Measurements from ENCODE around the gene RNPEP.

RNPEP gene

GRCh38 chr1:201988601-201989000, 6.2 kb downstream of the RNPEP start:
- no peak overlapping the region for H3K27ac ChIP-seq (ENCODE audit: low read length)
- H3K9ac ChIP-seq (ENCODE audit: low read length in 2 of 2): no peak overlapping the region
- no peaks in the 10 kb centered on the region for H3K9me3 ChIP-seq (ENCODE audit: control insufficient read depth in 2 of 2, low read length in 2 of 2)
- no peak overlapping the region for H3K4me3 ChIP-seq (ENCODE audit: low read length in 2 of 2)
- H3K27me3 ChIP-seq (ENCODE audit: control insufficient read depth in 1 of 2, insufficient read depth in 2 of 2, low read length in 2 of 2): no peaks in the 10 kb centered on the region
- peaks cover 29 to 33% of the 10 kb centered on the region in 2 donors for H3K36me3 ChIP-seq (ENCODE audit: control insufficient read depth in 2 of 2, insufficient read depth in 2 of 2, low read length in 2 of 2)
- H3K4me1 ChIP-seq (ENCODE audit: control insufficient read depth, insufficient read depth, low read length): peaks cover 3% of the 10 kb centered on the region

- Histone ChIP-seq H3K36me3 (ENCODE audit: control insufficient read depth in 2 of 2, insufficient read depth in 2 of 2, low read length in 2 of 2) (peaks cover 34 to 36% of the 10 kb centered on the region in 2 donors), H3K27ac (ENCODE audit: low read length) (no peak overlapping the region)
These were observed 7.1 kb downstream of the RNPEP start for GRCh38 chr1:201989354-201990128.

GRCh38 chr1:201990427-201990826, 8.0 kb downstream of the RNPEP start:
- Histone ChIP-seq H3K4me1 (ENCODE audit: control insufficient read depth, insufficient read depth, low read length) (no peaks in the 10 kb centered on the region), H3K9ac (ENCODE audit: low read length in 2 of 2) (no peak overlapping the region), H3K9me3 (ENCODE audit: control insufficient read depth in 2 of 2, low read length in 2 of 2) (no peaks in the 10 kb centered on the region), H3K27me3 (ENCODE audit: control insufficient read depth in 1 of 2, insufficient read depth in 2 of 2, low read length in 2 of 2) (no peaks in the 10 kb centered on the region), H3K4me3 (ENCODE audit: low read length in 2 of 2) (no peak overlapping the region), H3K27ac (ENCODE audit: low read length) (no peak overlapping the region), H3K36me3 (ENCODE audit: control insufficient read depth in 2 of 2, insufficient read depth in 2 of 2, low read length in 2 of 2) (peaks cover 34 to 36% of the 10 kb centered on the region in 2 donors)

More at GRCh38 chr1:201989354-201990128, 7.1 kb downstream of the RNPEP start:
- no peaks in the 10 kb centered on the region for H3K9me3 ChIP-seq (ENCODE audit: control insufficient read depth in 2 of 2, low read length in 2 of 2)
- no peak overlapping the region for H3K9ac ChIP-seq (ENCODE audit: low read length in 2 of 2)
- no peak overlapping the region for H3K4me3 ChIP-seq (ENCODE audit: low read length in 2 of 2)
- no peaks in the 10 kb centered on the region for H3K4me1 ChIP-seq (ENCODE audit: control insufficient read depth, insufficient read depth, low read length)
- H3K27me3 ChIP-seq (ENCODE audit: control insufficient read depth in 1 of 2, insufficient read depth in 2 of 2, low read length in 2 of 2): no peaks in the 10 kb centered on the region

- peaks cover 49 to 60% of the 10 kb centered on the region in 2 donors for H3K36me3 ChIP-seq (ENCODE audit: control insufficient read depth in 2 of 2, insufficient read depth in 2 of 2, low read length in 2 of 2)
- H3K27ac ChIP-seq (ENCODE audit: low read length): no peak overlapping the region
- H3K9ac ChIP-seq (ENCODE audit: low read length in 2 of 2): no peak overlapping the region
- H3K9me3 ChIP-seq (ENCODE audit: control insufficient read depth in 2 of 2, low read length in 2 of 2): no peaks in the 10 kb centered on the region
- no peak overlapping the region for H3K4me3 ChIP-seq (ENCODE audit: low read length in 2 of 2)
- H3K27me3 ChIP-seq (ENCODE audit: control insufficient read depth in 1 of 2, insufficient read depth in 2 of 2, low read length in 2 of 2): no peaks in the 10 kb centered on the region
- H3K4me1 ChIP-seq (ENCODE audit: control insufficient read depth, insufficient read depth, low read length): no peaks in the 10 kb centered on the region
These were observed 17.3 kb downstream of the RNPEP start for GRCh38 chr1:201999625-202000238.

- Histone ChIP-seq H3K9ac (ENCODE audit: low read length in 2 of 2) (no peak overlapping the region), H3K36me3 (ENCODE audit: control insufficient read depth in 2 of 2, insufficient read depth in 2 of 2, low read length in 2 of 2) (peaks cover 42 to 53% of the 10 kb centered on the region in 2 donors), H3K4me1 (ENCODE audit: control insufficient read depth, insufficient read depth, low read length) (no peaks in the 10 kb centered on the region), H3K4me3 (ENCODE audit: low read length in 2 of 2) (no peak overlapping the region), H3K27me3 (ENCODE audit: control insufficient read depth in 1 of 2, insufficient read depth in 2 of 2, low read length in 2 of 2) (no peaks in the 10 kb centered on the region), H3K27ac (ENCODE audit: low read length) (no peak overlapping the region), H3K9me3 (ENCODE audit: control insufficient read depth in 2 of 2, low read length in 2 of 2) (no peaks in the 10 kb centered on the region)
These were observed 20.1 kb downstream of the RNPEP start for GRCh38 chr1:202002507-202002906.

- Histone ChIP-seq H3K27ac (ENCODE audit: low read length) (no peak overlapping the region), H3K36me3 (ENCODE audit: control insufficient read depth in 2 of 2, insufficient read depth in 2 of 2, low read length in 2 of 2) (peaks cover 40 to 53% of the 10 kb centered on the region in 2 donors), H3K9ac (ENCODE audit: low read length in 2 of 2) (no peak overlapping the region), H3K4me3 (ENCODE audit: low read length in 2 of 2) (no peak overlapping the region), H3K27me3 (ENCODE audit: control insufficient read depth in 1 of 2, insufficient read depth in 2 of 2, low read length in 2 of 2) (no peaks in the 10 kb centered on the region), H3K4me1 (ENCODE audit: control insufficient read depth, insufficient read depth, low read length) (no peaks in the 10 kb centered on the region), H3K9me3 (ENCODE audit: control insufficient read depth in 2 of 2, low read length in 2 of 2) (no peaks in the 10 kb centered on the region)
These were observed 22.3 kb downstream of the RNPEP start for GRCh38 chr1:202004711-202005110.

GRCh38 chr1:202005958-202006357, 23.5 kb downstream of the RNPEP start:
- Histone ChIP-seq H3K4me3 (ENCODE audit: low read length in 2 of 2) (no peak overlapping the region), H3K27me3 (ENCODE audit: control insufficient read depth in 1 of 2, insufficient read depth in 2 of 2, low read length in 2 of 2) (no peaks in the 10 kb centered on the region), H3K9ac (ENCODE audit: low read length in 2 of 2) (no peak overlapping the region), H3K27ac (ENCODE audit: low read length) (no peak overlapping the region), H3K4me1 (ENCODE audit: control insufficient read depth, insufficient read depth, low read length) (peaks cover 2% of the 10 kb centered on the region), H3K9me3 (ENCODE audit: control insufficient read depth in 2 of 2, low read length in 2 of 2) (no peaks in the 10 kb centered on the region), H3K36me3 (ENCODE audit: control insufficient read depth in 2 of 2, insufficient read depth in 2 of 2, low read length in 2 of 2) (peaks cover 33 to 44% of the 10 kb centered on the region in 2 donors)

- H3K4me3 ChIP-seq (ENCODE audit: low read length in 2 of 2): no peak overlapping the region
These were observed 24.9 kb downstream of the RNPEP start for GRCh38 chr1:202007304-202007703.

GRCh38 chr1:202007805-202008489, 25.5 kb downstream of the RNPEP start:
- Histone ChIP-seq H3K4me3 (ENCODE audit: low read length in 2 of 2) (no peak overlapping the region), H3K27ac (ENCODE audit: low read length) (no peak overlapping the region), H3K9me3 (ENCODE audit: control insufficient read depth in 2 of 2, low read length in 2 of 2) (no peaks in the 10 kb centered on the region), H3K9ac (ENCODE audit: low read length in 2 of 2) (no peak overlapping the region), H3K27me3 (ENCODE audit: control insufficient read depth in 1 of 2, insufficient read depth in 2 of 2, low read length in 2 of 2) (no peaks in the 10 kb centered on the region), H3K4me1 (ENCODE audit: control insufficient read depth, insufficient read depth, low read length) (peaks cover 2% of the 10 kb centered on the region), H3K36me3 (ENCODE audit: control insufficient read depth in 2 of 2, insufficient read depth in 2 of 2, low read length in 2 of 2) (peaks cover 23 to 28% of the 10 kb centered on the region in 2 donors)

More at GRCh38 chr1:202007304-202007703, 24.9 kb downstream of the RNPEP start:
- Histone ChIP-seq H3K27me3 (ENCODE audit: control insufficient read depth in 1 of 2, insufficient read depth in 2 of 2, low read length in 2 of 2) (no peaks in the 10 kb centered on the region), H3K9me3 (ENCODE audit: control insufficient read depth in 2 of 2, low read length in 2 of 2) (no peaks in the 10 kb centered on the region), H3K9ac (ENCODE audit: low read length in 2 of 2) (no peak overlapping the region), H3K27ac (ENCODE audit: low read length) (no peak overlapping the region), H3K36me3 (ENCODE audit: control insufficient read depth in 2 of 2, insufficient read depth in 2 of 2, low read length in 2 of 2) (peaks cover 28 to 35% of the 10 kb centered on the region in 2 donors), H3K4me1 (ENCODE audit: control insufficient read depth, insufficient read depth, low read length) (peaks cover 2% of the 10 kb centered on the region)

- no peak overlapping the region for H3K9ac ChIP-seq (ENCODE audit: low read length in 2 of 2)
- H3K27ac ChIP-seq (ENCODE audit: low read length): no peak overlapping the region
- no peak overlapping the region for H3K4me3 ChIP-seq (ENCODE audit: low read length in 2 of 2)
- H3K27me3 ChIP-seq (ENCODE audit: control insufficient read depth in 1 of 2, insufficient read depth in 2 of 2, low read length in 2 of 2): no peaks in the 10 kb centered on the region
- peaks cover 2% of the 10 kb centered on the region for H3K4me1 ChIP-seq (ENCODE audit: control insufficient read depth, insufficient read depth, low read length)
- peaks cover 9 to 13% of the 10 kb centered on the region in 2 donors for H3K36me3 ChIP-seq (ENCODE audit: control insufficient read depth in 2 of 2, insufficient read depth in 2 of 2, low read length in 2 of 2)
- no peaks in the 10 kb centered on the region for H3K9me3 ChIP-seq (ENCODE audit: control insufficient read depth in 2 of 2, low read length in 2 of 2)
These were observed 27.1 kb downstream of the RNPEP start for GRCh38 chr1:202009326-202010179.
